PC-3 (cell line): ENCODE results near the gene OSBPL9. TPM values are rescaled to one million over a fixed set of nuclear protein-coding genes. Genes with fewer than 3 reads are reported as not detected.
A peak's percentile ranks its signal among the peaks of the same experiment; 100 is the strongest.

Experiments used
- ATAC-seq: fragments of 200-7000 bp; cut with Tn5 transposase; 2 replicates; pipeline ENCODE4 v1.9.1; 2020; ENCODE audit warnings: mild to moderate bottlenecking, moderate library complexity
- BruUV-seq: library from RNA; stranded (reverse); fragments of 400-500 nt; replicated peaks from 2 replicates; lab custom pipeline; 2021; lab: Mats Ljungman, UMichigan
- CTCF ChIA-PET: fragments of 300-600 bp; sonication (Branson Sonifier 250); formaldehyde crosslinking; loops from one replicate; lab custom pipeline; 2022; ENCODE audit warnings: antibody characterized with exemption; lab: Charles Lee
- POLR2A ChIA-PET: fragments of 300-600 bp; sonication (Branson Sonifier 250); formaldehyde crosslinking; loops from one replicate; lab custom pipeline; 2022; ENCODE audit warnings: antibody characterized with exemption; ENCODE audit not compliant: unreplicated experiment; lab: Charles Lee
- DNase-seq: peaks from one replicate; pipeline ENCODE4 v3.0.0-alpha.2; 2015
- H2AFZ ChIP-seq: fragments of 300-600 bp; sonication (generic); 2 replicates; pipeline ENCODE4 v1.6.0; 2016; ENCODE audit warnings: antibody characterized with exemption, low read length
- H3F3A ChIP-seq: fragments of 300-600 bp; sonication (generic); one replicate; pipeline ENCODE4 v1.6.0; 2017; ENCODE audit warnings: antibody characterized with exemption, low read length, control low read depth, mild to moderate bottlenecking; ENCODE audit not compliant: unreplicated experiment
- H3K27ac ChIP-seq: fragments of 300-600 bp; sonication (generic); 2 replicates; pipeline ENCODE4 v1.5.1; 2016; ENCODE audit warnings: mild to moderate bottlenecking, low read length
- H3K27me3 ChIP-seq: fragments of 300-600 bp; sonication (generic); 2 replicates; pipeline ENCODE4 v1.6.1; 2016; ENCODE audit warnings: low read length, mixed read lengths
- H3K36me3 ChIP-seq: fragments of 300-600 bp; sonication (generic); 2 replicates; pipeline ENCODE4 v1.6.1; 2016; ENCODE audit warnings: low read depth, mixed run types, low read length, mixed read lengths
- H3K4me1 ChIP-seq: fragments of 300-600 bp; sonication (generic); 2 replicates; pipeline ENCODE4 v1.5.1; 2016; ENCODE audit warnings: low read length; ENCODE audit not compliant: insufficient read depth
- H3K4me2 ChIP-seq: fragments of 300-600 bp; sonication (generic); 2 replicates; pipeline ENCODE4 v1.6.0; 2016; ENCODE audit warnings: low read length
- H3K4me3 ChIP-seq: fragments of 300-600 bp; sonication (generic); 2 replicates; pipeline ENCODE4 v1.5.1; 2016; ENCODE audit warnings: mild to moderate bottlenecking, low read length, mixed read lengths
- H3K79me2 ChIP-seq: fragments of 300-600 bp; sonication (generic); 2 replicates; pipeline ENCODE4 v1.6.1; 2017; ENCODE audit warnings: low read length, mixed read lengths
- H3K9ac ChIP-seq: fragments of 300-600 bp; sonication (generic); 2 replicates; pipeline ENCODE4 v1.6.0; 2016; ENCODE audit warnings: mild to moderate bottlenecking, low read length
- H3K9me2 ChIP-seq: fragments of 300-600 bp; sonication (generic); replicated peaks from 2 replicates; pipeline ENCODE4 v1.6.1; 2016; ENCODE audit warnings: mixed run types, low read length, mixed read lengths
- H3K9me3 ChIP-seq: fragments of 300-600 bp; sonication (generic); 2 replicates; pipeline ENCODE4 v1.6.1; 2016; ENCODE audit warnings: low read length, mixed read lengths
- H4K20me1 ChIP-seq: fragments of 300-600 bp; sonication (generic); 2 replicates; pipeline ENCODE4 v1.6.1; 2016; ENCODE audit warnings: low read length, mixed read lengths
- EZH2 ChIP-seq: fragments of 300-600 bp; sonication (generic); IDR thresholded peaks from one replicate; pipeline ENCODE4 v1.6.1; 2017; ENCODE audit warnings: antibody characterized with exemption, mild to moderate bottlenecking, low read length; ENCODE audit not compliant: unreplicated experiment
- EZH2phosphoT487 ChIP-seq: fragments of 300-600 bp; sonication (generic); IDR thresholded peaks from 2 replicates; pipeline ENCODE4 v1.6.1; 2018; ENCODE audit warnings: mild to moderate bottlenecking, antibody characterized with exemption, low read length, borderline replicate concordance
- intact Hi-C: fragments of 100-400 bp; cut with micrococcal nuclease; formaldehyde crosslinking; loops from 2 replicates; pipeline ENCODE4 v1.9.0; 2023
- total RNA-seq: library from RNA; depleted of rRNA; stranded (reverse); fragments of >200 nt; gene quantifications from 2 replicates; pipeline ENCODE4 v1.2.3, GENCODE V29; 2014
- TF ChIP-seq, protein P1 (sequence below): fragments of 300-600 bp; sonication (generic); conservative IDR thresholded peaks from 2 replicates; pipeline ENCODE4 v1.5.1; 2017; ENCODE audit warnings: antibody characterized with exemption, low read depth, mild to moderate bottlenecking, low read length

OSBPL9 gene
- total RNA-seq, 1 experiment from 2014 or later: 74.7 TPM

DNA sequence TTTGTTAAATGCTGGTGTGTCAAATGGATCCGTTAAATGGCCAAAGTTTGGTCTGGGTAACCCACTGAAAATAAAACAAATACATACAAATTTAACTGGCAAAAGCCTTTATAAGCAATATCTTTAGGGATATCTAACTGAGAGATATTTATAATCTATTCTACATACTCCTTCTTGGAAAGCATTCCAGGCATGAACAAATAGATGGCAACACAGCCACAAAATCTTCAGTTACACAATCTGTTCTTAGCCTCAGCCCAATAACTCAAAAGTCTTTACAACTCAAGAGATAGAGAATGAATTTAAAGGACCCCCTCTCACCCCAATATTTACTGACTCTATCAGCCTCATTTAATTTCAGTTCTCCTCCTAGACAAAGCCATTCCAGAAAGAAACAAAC, 202.9 kb downstream of the OSBPL9 start:
- DNase-seq: no peak
- no peak for ATAC-seq
- H3K27me3 ChIP-seq: no peaks in the 10 kb centered on the region

GRCh38 chr1:51829058-51829457, 212.2 kb downstream of the OSBPL9 start:
- TF ChIP-seq EZH2 (no peak), EZH2phosphoT487 (no peak)
- TF ChIP-seq, protein P1, sequence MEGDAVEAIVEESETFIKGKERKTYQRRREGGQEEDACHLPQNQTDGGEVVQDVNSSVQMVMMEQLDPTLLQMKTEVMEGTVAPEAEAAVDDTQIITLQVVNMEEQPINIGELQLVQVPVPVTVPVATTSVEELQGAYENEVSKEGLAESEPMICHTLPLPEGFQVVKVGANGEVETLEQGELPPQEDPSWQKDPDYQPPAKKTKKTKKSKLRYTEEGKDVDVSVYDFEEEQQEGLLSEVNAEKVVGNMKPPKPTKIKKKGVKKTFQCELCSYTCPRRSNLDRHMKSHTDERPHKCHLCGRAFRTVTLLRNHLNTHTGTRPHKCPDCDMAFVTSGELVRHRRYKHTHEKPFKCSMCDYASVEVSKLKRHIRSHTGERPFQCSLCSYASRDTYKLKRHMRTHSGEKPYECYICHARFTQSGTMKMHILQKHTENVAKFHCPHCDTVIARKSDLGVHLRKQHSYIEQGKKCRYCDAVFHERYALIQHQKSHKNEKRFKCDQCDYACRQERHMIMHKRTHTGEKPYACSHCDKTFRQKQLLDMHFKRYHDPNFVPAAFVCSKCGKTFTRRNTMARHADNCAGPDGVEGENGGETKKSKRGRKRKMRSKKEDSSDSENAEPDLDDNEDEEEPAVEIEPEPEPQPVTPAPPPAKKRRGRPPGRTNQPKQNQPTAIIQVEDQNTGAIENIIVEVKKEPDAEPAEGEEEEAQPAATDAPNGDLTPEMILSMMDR: no peak
- H3K4me3 ChIP-seq: no peak overlapping the region
- H4K20me1 ChIP-seq: no peaks in the 10 kb centered on the region
- H3K9ac ChIP-seq: no peak overlapping the region
- H3K27ac ChIP-seq: no peak overlapping the region
- POLR2A ChIA-PET: no interaction called here
- no peaks in the 10 kb centered on the region for H3K9me2 ChIP-seq
- H3K36me3 ChIP-seq: peaks cover 31% of the 10 kb centered on the region
- BruUV-seq: no TSS peak
- DNase-seq (peak; percentile 27), ATAC-seq (peak; percentile 78)
- CTCF ChIA-PET: no interaction called here
- no peaks in the 10 kb centered on the region for H3K79me2 ChIP-seq
- no peak overlapping the region for H3K4me2 ChIP-seq
- H2AFZ ChIP-seq: no peak overlapping the region
- peaks cover 6% of the 10 kb centered on the region; the same call in 1 of the 2 replicates for H3K4me1 ChIP-seq
- H3K27me3 ChIP-seq: no peaks in the 10 kb centered on the region
- intact Hi-C loops: no loop called here
- no peaks in the 10 kb centered on the region for H3F3A ChIP-seq
- no peaks in the 10 kb centered on the region for H3K9me3 ChIP-seq

More for the DNA sequence above, 202.9 kb downstream of the OSBPL9 start:
- Histone ChIP-seq H3F3A (no peaks in the 10 kb centered on the region), H3K36me3 (peaks cover 49% of the 10 kb centered on the region), H3K9me2 (no peaks in the 10 kb centered on the region), H4K20me1 (no peaks in the 10 kb centered on the region), H3K27ac (no peak overlapping the region), H3K4me1 (no peaks in the 10 kb centered on the region), H3K9me3 (no peaks in the 10 kb centered on the region), H3K9ac (no peak overlapping the region), H3K4me2 (no peak overlapping the region), H3K79me2 (no peaks in the 10 kb centered on the region), H3K4me3 (no peak overlapping the region), H2AFZ (no peak overlapping the region)
- ChIA-PET POLR2A (no interaction called here), CTCF (no interaction called here)
- BruUV-seq: no TSS peak
- no peak for TF ChIP-seq EZH2
- no peak for TF ChIP-seq EZH2phosphoT487
- TF ChIP-seq, protein P1: no peak
- intact Hi-C loops: loop anchor here (10.0 kb wide), 1 partner anchor 185 kb away; no protein-coding TSS in a partner anchor

DNA sequence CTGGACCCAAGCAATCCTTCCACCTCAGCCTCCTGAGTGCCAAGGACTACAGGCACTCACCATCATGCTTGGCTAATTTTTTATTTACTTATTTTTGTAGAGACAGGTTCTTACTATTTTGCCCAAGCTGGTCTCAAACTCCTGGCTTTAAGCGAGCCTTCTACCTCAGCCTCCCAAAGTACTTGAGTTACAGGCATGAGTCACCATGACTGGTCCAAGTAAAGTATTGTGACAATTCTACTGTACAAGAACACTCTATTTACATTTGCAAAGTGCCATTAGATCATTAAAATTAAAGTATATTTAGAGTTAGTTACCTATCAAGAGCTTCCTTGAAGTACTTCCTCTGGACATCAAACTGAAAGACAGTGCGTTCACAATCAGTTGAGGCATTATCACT, 216.8 kb downstream of the OSBPL9 start:
- POLR2A ChIA-PET: no interaction called here
- peak; percentile 78 for ATAC-seq
- no peak for TF ChIP-seq EZH2
- TF ChIP-seq EZH2phosphoT487: no peak
- TF ChIP-seq, protein P1: no peak

More for the DNA sequence above, 216.8 kb downstream of the OSBPL9 start:
- DNase-seq: peak; percentile 66
- CTCF ChIA-PET: no interaction called here
- H3K9ac ChIP-seq: no peak overlapping the region
- no peaks in the 10 kb centered on the region for H3K79me2 ChIP-seq
- H3K36me3 ChIP-seq: peaks cover 16% of the 10 kb centered on the region
- H3K4me3 ChIP-seq: no peak overlapping the region
- H3K4me2 ChIP-seq: no peak overlapping the region
- no peaks in the 10 kb centered on the region for H4K20me1 ChIP-seq
- no peaks in the 10 kb centered on the region for H3K9me2 ChIP-seq
- H3K27me3 ChIP-seq: no peaks in the 10 kb centered on the region
- H2AFZ ChIP-seq: no peak overlapping the region
- no TSS peak for BruUV-seq
- no peaks in the 10 kb centered on the region for H3K9me3 ChIP-seq
- H3F3A ChIP-seq: no peaks in the 10 kb centered on the region
- H3K4me1 ChIP-seq: peaks cover 9% of the 10 kb centered on the region; the same call in 1 of the 2 replicates
- intact Hi-C loops: no loop called here
- no peak overlapping the region for H3K27ac ChIP-seq
